Breast epithelium (tissue), 3 donors: Measurements from ENCODE around the gene PCMT1.

ENCODE experiments used
- POLR2A ChIP-seq: fragments of 450-650 bp; IDR thresholded peaks from one replicate; pipeline ENCODE4 v1.6.1; 2016; ENCODE audit warnings: antibody characterized with exemption, mild to moderate bottlenecking, moderate library complexity
- POLR2AphosphoS5 ChIP-seq, 3 donors: sonication (generic); formaldehyde crosslinking; IDR thresholded peaks; one replicate each; pipeline ENCODE4 v1.6.1; 2017; ENCODE audit warnings: antibody characterized with exemption in 3 of 3
- TF ChIP-seq, protein P1 (sequence below), 3 donors: fragments of 450-650 bp; IDR thresholded peaks; one replicate each; pipeline ENCODE4 v1.5.1; 2016 to 2017; ENCODE audit warnings: antibody characterized with exemption in 3 of 3, mild to moderate bottlenecking in 3 of 3, moderate library complexity in 3 of 3

DNA sequence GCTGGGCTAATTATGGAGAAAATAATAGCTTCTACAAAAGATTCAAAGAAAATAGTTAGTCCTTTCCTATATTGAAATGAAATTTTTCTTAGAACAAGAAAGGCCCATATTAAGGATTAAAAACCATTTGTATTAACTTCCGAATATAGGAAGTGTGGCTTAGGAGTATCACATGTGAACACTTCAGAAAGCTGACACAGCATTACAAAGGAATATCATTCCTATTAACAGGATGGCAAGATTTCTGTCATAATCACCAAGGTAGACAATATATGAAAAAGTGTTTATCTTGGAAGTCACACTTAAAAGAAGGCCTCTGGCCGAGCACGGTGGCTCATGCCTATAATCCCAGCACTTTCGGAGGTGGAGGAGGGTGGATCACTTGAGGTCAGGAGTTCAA, 26.3 kb upstream of the PCMT1 start:
- TF ChIP-seq, protein P1, sequence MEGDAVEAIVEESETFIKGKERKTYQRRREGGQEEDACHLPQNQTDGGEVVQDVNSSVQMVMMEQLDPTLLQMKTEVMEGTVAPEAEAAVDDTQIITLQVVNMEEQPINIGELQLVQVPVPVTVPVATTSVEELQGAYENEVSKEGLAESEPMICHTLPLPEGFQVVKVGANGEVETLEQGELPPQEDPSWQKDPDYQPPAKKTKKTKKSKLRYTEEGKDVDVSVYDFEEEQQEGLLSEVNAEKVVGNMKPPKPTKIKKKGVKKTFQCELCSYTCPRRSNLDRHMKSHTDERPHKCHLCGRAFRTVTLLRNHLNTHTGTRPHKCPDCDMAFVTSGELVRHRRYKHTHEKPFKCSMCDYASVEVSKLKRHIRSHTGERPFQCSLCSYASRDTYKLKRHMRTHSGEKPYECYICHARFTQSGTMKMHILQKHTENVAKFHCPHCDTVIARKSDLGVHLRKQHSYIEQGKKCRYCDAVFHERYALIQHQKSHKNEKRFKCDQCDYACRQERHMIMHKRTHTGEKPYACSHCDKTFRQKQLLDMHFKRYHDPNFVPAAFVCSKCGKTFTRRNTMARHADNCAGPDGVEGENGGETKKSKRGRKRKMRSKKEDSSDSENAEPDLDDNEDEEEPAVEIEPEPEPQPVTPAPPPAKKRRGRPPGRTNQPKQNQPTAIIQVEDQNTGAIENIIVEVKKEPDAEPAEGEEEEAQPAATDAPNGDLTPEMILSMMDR (IDR thresholded peaks at IDR 0.05): no peak
- TF ChIP-seq POLR2AphosphoS5 (IDR thresholded peaks at IDR 0.05) (no peak), POLR2A (no peak)
